NCI-H748 (cell line): ENCODE results near the gene NBPF26.
"Not testable (repeated sequence)": the region's sequence is repeated elsewhere in the genome, so short reads cannot be mapped to it uniquely, and the experiment has no call there.

Source experiments
- DNase-seq: peaks from one replicate; lab custom pipeline; 2025; ENCODE audit not compliant: unreplicated experiment; lab: John Stamatoyannopoulos, UW

NBPF26 gene

DNA sequence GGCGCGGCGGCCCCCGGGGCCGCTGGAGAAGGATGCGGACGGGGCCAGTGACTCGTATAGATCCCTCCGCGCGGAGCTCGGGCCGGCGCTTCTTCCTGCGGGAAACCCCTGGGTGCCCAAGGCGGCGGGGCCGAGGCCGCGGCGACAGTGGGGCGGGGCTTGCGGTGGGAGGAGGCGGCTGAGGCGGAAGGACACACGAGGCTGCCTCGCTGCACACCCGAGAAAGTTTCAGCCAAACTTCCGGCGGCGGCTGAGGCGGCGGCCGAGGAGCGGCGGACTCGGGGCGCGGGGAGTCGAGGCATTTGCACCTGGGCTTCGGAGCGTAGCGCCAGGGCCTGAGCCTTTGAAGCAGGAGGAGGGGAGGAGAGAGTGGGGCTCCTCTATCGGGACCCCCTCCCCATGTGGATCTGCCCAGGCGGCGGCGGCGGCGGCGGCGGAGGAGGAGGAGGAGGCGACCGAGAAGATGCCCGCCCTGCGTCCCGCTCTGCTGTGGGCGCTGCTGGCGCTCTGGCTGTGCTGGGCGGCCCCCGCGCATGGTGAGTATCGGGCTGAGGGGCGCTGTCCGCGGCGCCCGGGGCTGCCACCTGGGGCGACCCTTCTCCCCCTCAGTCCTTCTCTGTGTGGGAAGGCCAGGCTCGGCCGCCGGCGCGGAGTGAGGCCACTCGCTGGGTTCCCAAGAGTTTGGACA is at the start of gene NBPF26:
Gene NBPF26 (plus strand): TSS at position 231 of the 688 bp plus-strand sequence.
- DNase-seq, result not testable (repeated sequence)

GRCh38 chr1:120680106-120680819 is 43.5 kb upstream of the NBPF26 start:
- not testable (repeated sequence) for DNase-seq

GRCh38 chr1:120680938-120681337 is 42.8 kb upstream of the NBPF26 start:
- DNase-seq, result not testable (repeated sequence)

- not testable (repeated sequence) for DNase-seq
These were observed 39.3 kb upstream of the NBPF26 start for GRCh38 chr1:120684397-120684796.

DNA sequence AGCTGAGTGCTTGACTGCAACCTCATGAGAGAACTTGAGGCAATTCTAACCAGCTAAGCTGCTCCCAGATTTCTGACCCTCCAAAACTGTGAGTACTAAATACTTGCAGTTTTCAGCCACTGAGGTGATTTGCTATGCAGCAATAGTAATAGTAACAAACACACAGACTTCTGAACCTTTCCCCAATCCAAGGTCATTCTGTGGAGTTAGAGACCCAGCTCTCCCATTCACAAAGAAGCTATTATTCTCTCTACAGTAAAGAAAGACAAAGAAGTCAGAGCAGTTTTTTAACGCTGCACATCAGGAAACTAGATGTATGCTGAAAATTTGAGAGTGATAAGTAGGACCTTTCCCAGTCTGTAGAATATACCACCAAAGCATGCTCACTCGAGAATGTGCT is 38.1 kb upstream of the NBPF26 start:
- DNase-seq, result not testable (repeated sequence)

DNA sequence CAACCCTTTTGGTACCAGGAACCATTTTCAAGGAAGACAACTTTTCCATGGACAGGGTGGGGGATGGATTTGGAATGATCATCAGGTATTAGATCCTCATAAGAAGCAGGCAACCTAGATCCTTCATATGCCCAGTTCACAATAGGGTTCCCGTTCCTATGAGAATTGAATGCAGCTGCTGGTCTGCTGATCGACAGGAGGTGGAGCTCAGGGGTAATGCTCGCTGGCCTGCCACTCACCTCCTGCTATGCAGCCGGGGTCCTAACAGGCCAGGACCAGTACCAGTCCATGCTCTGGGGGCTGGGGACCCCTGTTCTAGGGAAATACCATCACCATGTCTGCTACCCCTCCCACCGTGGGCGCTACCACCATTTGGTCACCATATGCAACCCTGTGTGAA is 36.5 kb upstream of the NBPF26 start:
- not testable (repeated sequence) for DNase-seq

DNA sequence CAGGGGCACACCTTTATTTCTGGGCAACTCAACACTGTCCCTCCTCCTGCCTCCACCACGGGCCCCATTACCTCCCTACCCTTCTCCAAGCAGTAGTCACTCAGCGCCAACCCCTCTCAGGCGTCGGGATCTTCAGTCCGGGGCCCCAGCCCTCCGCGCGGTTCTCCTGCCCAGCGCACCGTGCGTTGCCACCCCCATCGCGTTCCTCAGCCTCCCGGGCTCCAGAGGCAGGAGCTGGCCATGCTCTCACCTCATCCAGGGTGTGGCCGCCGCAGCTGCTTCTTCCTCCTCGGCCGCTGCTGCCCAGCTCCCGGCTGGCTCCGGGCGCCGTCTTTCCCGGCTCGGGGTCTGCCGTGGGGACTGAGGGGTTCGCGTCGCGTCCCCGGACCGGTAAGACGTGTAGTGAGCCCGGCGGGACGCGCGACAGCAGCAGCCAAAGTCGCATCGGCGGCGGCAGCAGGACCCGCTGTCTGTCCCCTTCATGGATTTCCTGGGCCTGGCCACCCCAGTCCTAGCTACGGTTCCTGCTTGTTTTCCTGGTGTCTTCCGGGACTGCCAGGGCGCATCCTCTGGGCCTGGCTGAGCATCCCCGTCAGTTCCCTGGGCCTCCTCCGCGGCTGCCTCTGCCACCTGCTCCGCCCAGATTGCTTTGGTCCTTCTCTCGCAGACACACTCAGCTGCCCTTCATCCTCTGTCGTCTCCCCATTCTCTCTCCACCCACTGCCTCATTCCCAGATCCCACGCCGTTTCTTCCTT is 22.8 kb upstream of the NBPF26 start:
- DNase-seq, result not testable (repeated sequence)

GRCh38 chr1:120723358-120723714 is 409 bp upstream of the NBPF26 start:
- not testable (repeated sequence) for DNase-seq

- not testable (repeated sequence) for DNase-seq
These were observed 762 bp downstream of the NBPF26 start for GRCh38 chr1:120724507-120724906.

- not testable (repeated sequence) for DNase-seq
These were observed 5.1 kb downstream of the NBPF26 start for GRCh38 chr1:120728811-120729210.

DNA sequence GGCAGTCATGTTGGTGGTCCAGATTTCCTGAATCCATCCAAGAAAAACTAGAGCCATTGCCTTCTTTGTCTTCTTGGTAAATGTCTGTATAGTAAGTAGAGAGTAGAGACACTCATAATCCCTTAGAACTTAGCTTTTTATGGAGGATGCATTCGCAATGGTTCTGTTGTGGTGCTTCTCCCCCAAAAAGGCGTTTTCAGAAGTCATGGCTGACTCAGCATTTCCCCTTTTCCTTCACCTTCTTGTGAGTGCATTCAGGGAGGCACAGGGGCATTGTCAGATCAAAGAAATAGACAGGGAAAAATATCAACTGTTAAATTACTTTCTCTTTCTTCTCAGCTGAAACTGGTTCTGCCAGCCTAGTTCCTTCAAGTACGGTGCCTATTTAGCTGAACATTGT is 45.3 kb downstream of the NBPF26 start:
- not testable (repeated sequence) for DNase-seq

- peak; percentile 21 for DNase-seq
These were observed 81.7 kb downstream of the NBPF26 start for GRCh38 chr1:120805452-120805851.

- DNase-seq, result not testable (repeated sequence)
These were observed 88.1 kb downstream of the NBPF26 start for GRCh38 chr1:120811822-120812221.

DNA sequence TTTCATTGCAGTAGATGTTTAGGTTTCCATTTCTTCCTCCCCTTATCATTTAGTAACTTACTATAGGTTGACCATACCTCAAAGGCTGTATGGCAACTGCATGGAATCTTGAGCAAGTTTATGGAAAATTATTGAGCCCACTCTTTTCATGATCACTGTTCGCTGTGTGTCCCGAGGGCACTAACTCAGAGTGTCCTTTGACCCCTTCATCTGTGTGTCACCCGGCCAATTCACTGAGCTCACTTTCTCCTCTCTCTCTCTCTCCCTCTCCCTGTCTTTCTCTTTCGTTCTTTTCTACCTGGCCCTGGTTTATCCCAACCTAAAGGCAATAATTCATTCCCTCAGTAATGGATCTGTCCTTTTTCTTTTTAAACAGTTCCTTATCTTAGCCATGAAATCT is 101.3 kb downstream of the NBPF26 start:
- not testable (repeated sequence) for DNase-seq

DNA sequence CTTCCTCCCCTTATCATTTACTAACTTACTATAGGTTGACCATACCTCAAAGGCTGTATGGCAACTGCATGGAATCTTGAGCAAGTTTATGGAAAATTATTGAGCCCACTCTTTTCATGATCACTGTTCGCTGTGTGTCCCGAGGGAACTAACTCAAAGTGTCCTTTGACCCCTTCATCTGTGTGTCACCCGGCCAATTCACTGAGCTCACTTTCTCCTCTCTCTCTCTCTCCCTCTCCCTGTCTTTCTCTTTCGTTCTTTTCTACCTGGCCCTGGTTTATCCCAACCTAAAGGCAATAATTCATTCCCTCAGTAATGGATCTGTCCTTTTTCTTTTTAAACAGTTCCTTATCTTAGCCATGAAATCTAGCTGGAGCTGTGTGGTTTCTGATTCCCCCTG is 102.9 kb downstream of the NBPF26 start:
- DNase-seq, result not testable (repeated sequence)

DNA sequence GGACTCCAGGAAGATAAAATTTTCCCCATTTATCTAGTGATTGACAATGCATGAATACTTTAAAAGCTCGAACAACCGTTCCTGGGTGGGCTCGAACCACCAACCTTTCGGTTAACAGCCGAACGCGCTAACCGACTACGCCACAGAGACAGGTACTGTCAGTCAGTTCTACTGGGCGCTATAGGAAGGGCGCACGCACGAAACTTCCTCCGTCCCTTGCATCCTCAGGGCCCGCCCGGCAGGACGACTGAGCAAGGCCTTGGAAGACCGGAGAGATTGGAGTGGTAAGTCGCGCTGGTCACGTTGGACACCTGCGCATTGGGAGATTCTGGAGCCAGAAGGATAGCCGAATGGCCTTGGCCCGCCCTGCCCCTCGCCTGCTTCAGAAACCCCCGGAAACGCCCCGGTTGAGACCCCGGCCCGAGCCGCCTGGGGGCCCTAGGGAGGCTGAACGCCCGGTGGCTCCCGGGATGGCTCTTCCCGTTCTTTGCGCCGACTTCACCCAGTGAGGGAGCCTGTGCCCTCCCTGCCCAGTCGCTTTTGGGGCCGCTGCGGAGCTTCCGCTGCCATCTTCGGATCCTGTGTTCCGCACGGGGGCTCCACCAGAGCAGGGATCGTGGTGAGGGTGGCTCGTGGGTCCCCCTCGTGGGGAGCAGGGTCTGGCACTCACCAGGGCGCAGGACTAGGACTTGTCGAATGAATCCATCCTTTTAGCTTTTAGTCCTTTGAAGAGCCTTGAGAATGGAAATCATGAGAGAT is 120.6 kb downstream of the NBPF26 start:
- not testable (repeated sequence) for DNase-seq

DNA sequence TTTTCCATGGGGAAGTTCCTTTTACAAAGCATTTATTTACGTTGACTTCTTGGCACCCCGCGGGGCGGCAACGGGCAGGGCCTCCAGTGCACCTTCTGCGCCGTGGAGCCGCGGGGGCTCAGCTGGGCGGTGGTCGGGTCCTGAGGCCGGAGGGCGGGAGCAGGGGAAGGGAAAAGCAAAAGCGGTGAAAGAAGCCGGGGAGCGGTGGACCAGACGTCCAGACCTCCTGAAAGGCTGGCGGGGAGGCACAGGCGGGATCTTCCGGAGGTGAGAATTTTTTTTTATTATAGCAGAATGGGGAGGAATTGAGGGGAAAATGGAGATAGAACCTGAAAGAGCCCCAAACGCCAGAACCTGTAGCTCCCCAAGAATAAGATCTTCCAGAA is 121.2 kb downstream of the NBPF26 start:
- not testable (repeated sequence) for DNase-seq

DNA sequence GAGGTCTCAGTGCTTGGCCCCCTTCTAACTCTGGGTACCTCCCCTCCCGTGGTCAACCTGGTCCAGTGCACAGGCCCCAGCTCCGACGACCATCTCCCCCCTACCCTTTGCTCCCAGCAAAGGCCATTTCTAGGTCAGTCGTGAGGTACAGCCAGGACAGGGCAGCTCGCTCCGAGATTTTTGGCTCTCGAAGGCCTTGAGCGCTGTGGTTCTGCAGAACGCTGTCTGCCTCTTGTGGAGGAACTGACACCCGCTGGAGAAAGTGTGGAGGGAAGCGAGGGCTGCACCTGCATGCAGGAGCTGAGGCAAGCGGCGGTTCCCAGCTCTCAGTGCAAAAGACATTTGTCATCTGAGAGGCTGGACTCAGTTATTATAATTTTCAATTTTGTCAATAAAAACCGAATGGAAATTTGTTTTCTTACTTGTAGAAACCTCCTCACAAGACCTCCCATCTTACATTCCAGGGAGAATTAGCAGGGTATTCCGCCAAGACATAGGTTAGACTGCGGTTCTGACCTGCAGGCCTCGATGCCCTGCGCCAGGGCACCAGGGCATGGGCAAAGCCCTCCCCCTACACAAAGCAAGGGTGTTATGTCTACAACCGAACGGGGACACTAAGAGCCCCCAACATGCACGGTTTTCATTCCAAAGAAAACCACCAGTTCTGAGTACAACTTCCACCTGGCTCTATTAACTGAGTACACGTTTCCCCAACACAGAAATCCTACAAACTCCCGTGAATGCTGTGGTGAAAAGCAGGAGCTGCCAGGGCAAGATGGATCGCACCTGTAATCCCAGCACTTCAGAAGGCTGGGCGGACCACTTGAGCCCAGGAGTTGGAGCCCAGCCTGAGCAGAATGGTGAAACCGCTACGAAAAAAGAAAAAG is 125.9 kb downstream of the NBPF26 start:
- DNase-seq, result not testable (repeated sequence)

DNA sequence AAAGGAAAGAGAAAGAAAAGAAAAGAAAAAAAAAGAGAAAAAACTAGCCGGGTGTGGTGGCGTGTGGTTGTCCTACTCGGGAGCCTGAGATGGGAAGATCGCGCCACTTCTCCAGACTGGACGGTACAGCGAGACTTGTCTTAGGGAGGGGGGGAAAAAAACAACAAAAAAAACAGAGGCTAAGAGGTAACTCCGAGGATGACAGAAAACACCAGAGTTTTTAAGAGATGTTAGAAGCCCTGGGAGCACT is 126.5 kb downstream of the NBPF26 start:
- DNase-seq, result peak; percentile 37
